SK-N-SH (cell line): ENCODE results near the gene MAP4.

Experiments used
- FOXJ3 ChIP-seq: sonication (generic); formaldehyde crosslinking; IDR thresholded peaks from 2 replicates; pipeline ENCODE4 v1.5.1; 2020; ENCODE audit warnings: mild to moderate bottlenecking, missing genetic modification reagents
- GABPA ChIP-seq: IDR thresholded peaks from 2 replicates; pipeline ENCODE4 v1.4.0; 2012; ENCODE audit warnings: low read depth, mild to moderate bottlenecking
- NRF1 ChIP-seq: IDR thresholded peaks from 2 replicates; pipeline ENCODE4 v1.6.1; 2012; ENCODE audit warnings: low read depth, mild to moderate bottlenecking, low read length
- RFX5 ChIP-seq: IDR thresholded peaks from 2 replicates; pipeline ENCODE4 v1.6.1; 2012; ENCODE audit warnings: mild to moderate bottlenecking, improper control_type of control experiment, low read length
- SMC3 ChIP-seq: IDR thresholded peaks from 2 replicates; pipeline ENCODE4 v1.6.1; 2012; ENCODE audit warnings: low read depth, low read length, improper control_type of control experiment
- YY1 ChIP-seq: IDR thresholded peaks from 2 replicates; pipeline ENCODE4 v1.4.0; 2012; ENCODE audit warnings: low read depth, mild to moderate bottlenecking
- ZBTB33 ChIP-seq: IDR thresholded peaks from 2 replicates; pipeline ENCODE4 v1.4.0; 2012; ENCODE audit warnings: low read depth, borderline replicate concordance
- TF ChIP-seq, protein P1 (sequence below): IDR thresholded peaks from 2 replicates; pipeline ENCODE4 v1.4.0; 2012; ENCODE audit warnings: low read depth, borderline replicate concordance
- TF ChIP-seq, protein P2 (sequence below): fragments of 200-600 bp; sonication (generic); IDR thresholded peaks from 2 replicates; pipeline ENCODE4 v1.6.1; 2017; ENCODE audit warnings: antibody characterized with exemption, mild to moderate bottlenecking, moderate library complexity
- TF ChIP-seq, protein P3 (sequence below): fragments of 150-350 bp; IDR thresholded peaks from 2 replicates; pipeline ENCODE4 v1.6.1; 2016; ENCODE audit warnings: mild to moderate bottlenecking, low read depth, low read length
- TF ChIP-seq, protein P4 (sequence below): fragments of 150-350 bp; IDR thresholded peaks from 2 replicates; pipeline ENCODE4 v1.6.1; 2017; ENCODE audit warnings: antibody characterized with exemption, low read length, low read depth, borderline replicate concordance

GRCh38 chr3:47802734-47803479 lies 213.3 kb downstream of the MAP4 start, which contains the start of gene DHX30:
- TF ChIP-seq, protein P1, sequence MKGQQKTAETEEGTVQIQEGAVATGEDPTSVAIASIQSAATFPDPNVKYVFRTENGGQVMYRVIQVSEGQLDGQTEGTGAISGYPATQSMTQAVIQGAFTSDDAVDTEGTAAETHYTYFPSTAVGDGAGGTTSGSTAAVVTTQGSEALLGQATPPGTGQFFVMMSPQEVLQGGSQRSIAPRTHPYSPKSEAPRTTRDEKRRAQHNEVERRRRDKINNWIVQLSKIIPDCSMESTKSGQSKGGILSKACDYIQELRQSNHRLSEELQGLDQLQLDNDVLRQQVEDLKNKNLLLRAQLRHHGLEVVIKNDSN, result peak; percentile 86
- TF ChIP-seq, protein P2, sequence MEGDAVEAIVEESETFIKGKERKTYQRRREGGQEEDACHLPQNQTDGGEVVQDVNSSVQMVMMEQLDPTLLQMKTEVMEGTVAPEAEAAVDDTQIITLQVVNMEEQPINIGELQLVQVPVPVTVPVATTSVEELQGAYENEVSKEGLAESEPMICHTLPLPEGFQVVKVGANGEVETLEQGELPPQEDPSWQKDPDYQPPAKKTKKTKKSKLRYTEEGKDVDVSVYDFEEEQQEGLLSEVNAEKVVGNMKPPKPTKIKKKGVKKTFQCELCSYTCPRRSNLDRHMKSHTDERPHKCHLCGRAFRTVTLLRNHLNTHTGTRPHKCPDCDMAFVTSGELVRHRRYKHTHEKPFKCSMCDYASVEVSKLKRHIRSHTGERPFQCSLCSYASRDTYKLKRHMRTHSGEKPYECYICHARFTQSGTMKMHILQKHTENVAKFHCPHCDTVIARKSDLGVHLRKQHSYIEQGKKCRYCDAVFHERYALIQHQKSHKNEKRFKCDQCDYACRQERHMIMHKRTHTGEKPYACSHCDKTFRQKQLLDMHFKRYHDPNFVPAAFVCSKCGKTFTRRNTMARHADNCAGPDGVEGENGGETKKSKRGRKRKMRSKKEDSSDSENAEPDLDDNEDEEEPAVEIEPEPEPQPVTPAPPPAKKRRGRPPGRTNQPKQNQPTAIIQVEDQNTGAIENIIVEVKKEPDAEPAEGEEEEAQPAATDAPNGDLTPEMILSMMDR, result no peak
- peak; percentile 72 for TF ChIP-seq NRF1
- TF ChIP-seq SMC3, result no peak
- TF ChIP-seq, protein P3, sequence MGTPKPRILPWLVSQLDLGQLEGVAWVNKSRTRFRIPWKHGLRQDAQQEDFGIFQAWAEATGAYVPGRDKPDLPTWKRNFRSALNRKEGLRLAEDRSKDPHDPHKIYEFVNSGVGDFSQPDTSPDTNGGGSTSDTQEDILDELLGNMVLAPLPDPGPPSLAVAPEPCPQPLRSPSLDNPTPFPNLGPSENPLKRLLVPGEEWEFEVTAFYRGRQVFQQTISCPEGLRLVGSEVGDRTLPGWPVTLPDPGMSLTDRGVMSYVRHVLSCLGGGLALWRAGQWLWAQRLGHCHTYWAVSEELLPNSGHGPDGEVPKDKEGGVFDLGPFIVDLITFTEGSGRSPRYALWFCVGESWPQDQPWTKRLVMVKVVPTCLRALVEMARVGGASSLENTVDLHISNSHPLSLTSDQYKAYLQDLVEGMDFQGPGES, result no peak
- no peak for TF ChIP-seq RFX5
- TF ChIP-seq YY1, result no peak
- peak; percentile 90 for TF ChIP-seq GABPA
- no peak for TF ChIP-seq ZBTB33
- TF ChIP-seq FOXJ3, result no peak
- TF ChIP-seq, protein P4, sequence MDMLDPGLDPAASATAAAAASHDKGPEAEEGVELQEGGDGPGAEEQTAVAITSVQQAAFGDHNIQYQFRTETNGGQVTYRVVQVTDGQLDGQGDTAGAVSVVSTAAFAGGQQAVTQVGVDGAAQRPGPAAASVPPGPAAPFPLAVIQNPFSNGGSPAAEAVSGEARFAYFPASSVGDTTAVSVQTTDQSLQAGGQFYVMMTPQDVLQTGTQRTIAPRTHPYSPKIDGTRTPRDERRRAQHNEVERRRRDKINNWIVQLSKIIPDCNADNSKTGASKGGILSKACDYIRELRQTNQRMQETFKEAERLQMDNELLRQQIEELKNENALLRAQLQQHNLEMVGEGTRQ, result no peak
